Gastroesophageal sphincter (tissue), 3 donors: ENCODE data around the gene HEMK1.

Experiments
- EP300 ChIP-seq: sonication (generic); formaldehyde crosslinking; IDR thresholded peaks from one replicate; pipeline ENCODE4 v1.6.1; 2017; ENCODE audit warnings: antibody characterized with exemption, mild to moderate bottlenecking
- POLR2A ChIP-seq, 2 donors: fragments of 450-650 bp; IDR thresholded peaks; one replicate each; pipeline ENCODE4 v1.6.1; 2017; ENCODE audit warnings: antibody characterized with exemption in 2 of 2, mild to moderate bottlenecking in 2 of 2, moderate library complexity in 1 of 2
- TF ChIP-seq, protein P1 (sequence below), 4 experiments: fragments of 200-600 bp in 2 of 4; fragments of 450-650 bp in 2 of 4; sonication (generic) in 1 of 4; IDR thresholded peaks; one replicate each; pipeline ENCODE4 v1.5.1; 2017 to 2019; ENCODE audit warnings: antibody characterized with exemption in 4 of 4, mild to moderate bottlenecking in 2 of 4, moderate library complexity in 2 of 4

DNA sequence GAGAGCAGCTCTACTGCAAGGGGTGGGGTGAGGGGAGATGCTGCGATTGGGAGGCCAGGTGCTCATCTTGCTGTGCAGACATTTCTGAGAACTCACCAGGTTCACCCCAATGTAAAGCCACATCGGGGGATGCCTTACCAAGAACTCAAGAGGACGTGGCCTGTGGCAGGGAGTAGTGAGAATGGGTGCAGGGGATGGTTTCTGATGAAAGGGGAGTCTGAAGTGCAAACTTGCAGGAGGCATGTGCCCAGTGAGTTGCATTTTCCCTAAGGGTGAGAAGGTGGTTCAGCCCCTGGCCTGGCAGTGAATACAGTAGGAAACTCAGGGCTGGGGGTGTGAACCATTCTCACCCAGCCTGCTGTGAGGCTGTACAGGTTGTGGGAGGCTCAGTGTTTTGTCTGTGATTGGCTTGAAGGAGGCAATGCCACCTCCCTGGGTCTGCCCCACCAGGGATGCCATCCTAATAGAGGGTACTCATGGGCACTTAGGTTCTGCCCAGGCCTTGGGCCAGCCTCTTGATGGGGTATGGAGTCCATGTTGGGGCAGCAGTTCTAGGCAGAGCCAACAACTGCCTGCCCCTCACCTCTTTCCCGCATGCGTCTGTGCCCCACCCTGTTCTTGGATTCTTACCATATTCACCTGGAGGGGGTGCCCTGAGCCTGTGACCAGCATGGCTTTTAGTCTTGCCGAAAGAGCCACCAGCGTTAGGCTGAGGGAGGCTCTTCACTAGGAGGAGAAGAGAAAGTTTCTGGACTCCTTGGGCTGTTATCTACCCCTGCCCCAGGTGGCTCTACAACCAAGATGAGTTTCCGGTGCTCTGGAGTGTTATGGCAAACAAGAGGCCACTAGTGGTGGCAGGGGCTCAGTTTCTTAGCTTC lies 4.5 kb downstream of the HEMK1 start:
- TF ChIP-seq, protein P1, sequence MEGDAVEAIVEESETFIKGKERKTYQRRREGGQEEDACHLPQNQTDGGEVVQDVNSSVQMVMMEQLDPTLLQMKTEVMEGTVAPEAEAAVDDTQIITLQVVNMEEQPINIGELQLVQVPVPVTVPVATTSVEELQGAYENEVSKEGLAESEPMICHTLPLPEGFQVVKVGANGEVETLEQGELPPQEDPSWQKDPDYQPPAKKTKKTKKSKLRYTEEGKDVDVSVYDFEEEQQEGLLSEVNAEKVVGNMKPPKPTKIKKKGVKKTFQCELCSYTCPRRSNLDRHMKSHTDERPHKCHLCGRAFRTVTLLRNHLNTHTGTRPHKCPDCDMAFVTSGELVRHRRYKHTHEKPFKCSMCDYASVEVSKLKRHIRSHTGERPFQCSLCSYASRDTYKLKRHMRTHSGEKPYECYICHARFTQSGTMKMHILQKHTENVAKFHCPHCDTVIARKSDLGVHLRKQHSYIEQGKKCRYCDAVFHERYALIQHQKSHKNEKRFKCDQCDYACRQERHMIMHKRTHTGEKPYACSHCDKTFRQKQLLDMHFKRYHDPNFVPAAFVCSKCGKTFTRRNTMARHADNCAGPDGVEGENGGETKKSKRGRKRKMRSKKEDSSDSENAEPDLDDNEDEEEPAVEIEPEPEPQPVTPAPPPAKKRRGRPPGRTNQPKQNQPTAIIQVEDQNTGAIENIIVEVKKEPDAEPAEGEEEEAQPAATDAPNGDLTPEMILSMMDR (IDR thresholded peaks at IDR 0.05) = no peak
- no peak for TF ChIP-seq EP300
- TF ChIP-seq POLR2A (IDR thresholded peaks at IDR 0.05) = no peak
